ENCODE measurements around the gene CHST14.

Gene CHST14

DNA sequence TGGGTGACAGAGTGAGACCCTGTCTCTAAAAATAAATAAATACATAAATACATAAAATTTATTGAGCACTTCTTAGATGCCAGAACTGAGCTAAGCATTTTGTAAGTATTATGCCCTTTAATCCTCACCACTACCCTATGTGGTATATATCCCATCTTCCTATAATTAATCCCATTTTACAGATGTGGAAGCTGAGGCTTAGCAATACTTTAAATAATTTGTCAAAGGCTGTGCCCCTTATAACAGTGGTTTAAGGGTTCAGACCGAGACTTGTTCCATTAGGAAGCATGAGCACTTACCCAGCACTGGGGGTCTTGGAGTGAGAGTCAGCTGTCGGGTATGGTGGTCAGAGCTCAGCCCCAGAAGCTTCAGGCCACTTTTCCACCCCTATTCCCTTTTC is 7.5 kb upstream of the CHST14 start:
- no peak for DNase-seq (ENCODE audit: low spot score)

DNA sequence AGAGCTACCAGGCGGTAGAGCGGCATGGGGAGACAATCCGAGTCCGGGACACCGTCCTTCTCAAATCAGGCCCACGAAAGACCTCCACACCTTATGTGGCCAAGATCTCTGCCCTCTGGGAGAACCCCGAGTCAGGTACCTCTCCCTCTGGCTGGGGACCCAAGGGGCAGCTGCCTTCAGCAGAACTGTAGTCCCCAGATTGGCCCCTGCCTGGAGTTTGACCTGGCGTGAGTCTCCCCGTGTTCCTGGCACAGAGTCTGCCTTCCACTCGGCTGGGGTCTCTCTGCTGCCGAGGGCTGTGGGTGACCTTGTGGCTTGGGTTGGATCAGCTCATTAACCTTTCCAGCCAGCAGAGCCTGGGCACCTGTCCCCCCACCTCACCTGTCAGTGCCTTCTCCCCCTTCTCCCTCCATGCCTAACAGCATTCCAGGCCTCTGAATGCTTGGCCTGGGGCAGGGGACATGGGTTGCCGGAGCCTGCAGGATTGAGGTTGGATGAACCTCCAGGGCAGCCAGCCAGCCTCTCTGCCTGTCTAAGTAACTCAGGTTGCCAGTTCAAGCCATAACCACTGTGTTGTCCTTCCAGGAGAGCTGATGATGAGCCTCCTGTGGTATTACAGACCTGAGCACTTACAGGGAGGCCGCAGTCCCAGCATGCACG is 6.8 kb upstream of the CHST14 start:
- no peak for DNase-seq (ENCODE audit: low spot score)

DNA sequence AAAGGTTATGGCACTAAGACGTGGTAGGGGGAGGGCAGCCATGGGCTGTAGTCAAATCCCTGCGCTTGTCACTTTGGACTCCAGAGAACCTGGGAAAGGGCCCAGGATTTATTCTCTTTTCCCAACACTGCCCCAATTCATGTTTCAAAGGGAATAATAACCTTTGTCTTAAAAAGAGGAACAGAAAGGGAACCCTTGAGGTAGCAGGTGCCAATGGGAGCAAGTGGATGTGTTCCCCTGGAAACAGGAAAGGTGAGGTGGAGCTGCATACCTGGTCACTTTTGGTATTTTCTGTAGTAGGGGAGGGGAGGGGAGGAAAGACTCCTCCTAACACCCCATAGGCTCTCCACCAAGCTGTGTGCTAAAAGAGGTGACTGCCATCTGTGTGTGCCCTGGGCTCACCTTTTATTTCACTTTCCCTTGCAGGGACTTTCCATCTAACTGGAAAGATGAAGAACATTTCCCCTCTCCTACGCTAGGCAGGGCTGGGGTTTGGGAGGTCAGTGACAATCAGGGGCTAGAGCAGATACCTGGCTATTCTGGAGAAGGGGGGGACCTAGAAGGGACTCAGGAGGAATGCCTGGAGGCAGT is 6.1 kb upstream of the CHST14 start:
- DNase-seq (ENCODE audit: low spot score): no peak

DNA sequence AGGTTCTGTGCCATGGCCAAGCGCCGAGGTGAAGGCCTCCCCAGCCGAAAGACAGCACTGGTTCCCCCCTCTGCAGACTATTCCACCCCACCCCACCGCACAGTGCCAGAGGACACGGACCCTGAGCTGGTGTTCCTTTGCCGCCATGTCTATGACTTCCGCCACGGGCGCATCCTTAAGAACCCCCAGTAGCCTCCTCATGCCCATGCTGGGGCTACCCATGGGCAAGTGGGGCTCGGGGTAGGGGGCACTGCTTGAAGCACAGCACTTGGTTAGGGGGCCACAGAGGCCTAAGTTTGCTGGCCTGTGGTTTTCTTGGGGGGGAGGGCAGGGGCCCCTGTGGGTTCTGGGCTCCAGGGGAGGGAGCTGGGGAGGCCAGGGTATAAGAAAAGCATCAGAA is 4.8 kb upstream of the CHST14 start:
- DNase-seq (ENCODE audit: low spot score): no peak

DNA sequence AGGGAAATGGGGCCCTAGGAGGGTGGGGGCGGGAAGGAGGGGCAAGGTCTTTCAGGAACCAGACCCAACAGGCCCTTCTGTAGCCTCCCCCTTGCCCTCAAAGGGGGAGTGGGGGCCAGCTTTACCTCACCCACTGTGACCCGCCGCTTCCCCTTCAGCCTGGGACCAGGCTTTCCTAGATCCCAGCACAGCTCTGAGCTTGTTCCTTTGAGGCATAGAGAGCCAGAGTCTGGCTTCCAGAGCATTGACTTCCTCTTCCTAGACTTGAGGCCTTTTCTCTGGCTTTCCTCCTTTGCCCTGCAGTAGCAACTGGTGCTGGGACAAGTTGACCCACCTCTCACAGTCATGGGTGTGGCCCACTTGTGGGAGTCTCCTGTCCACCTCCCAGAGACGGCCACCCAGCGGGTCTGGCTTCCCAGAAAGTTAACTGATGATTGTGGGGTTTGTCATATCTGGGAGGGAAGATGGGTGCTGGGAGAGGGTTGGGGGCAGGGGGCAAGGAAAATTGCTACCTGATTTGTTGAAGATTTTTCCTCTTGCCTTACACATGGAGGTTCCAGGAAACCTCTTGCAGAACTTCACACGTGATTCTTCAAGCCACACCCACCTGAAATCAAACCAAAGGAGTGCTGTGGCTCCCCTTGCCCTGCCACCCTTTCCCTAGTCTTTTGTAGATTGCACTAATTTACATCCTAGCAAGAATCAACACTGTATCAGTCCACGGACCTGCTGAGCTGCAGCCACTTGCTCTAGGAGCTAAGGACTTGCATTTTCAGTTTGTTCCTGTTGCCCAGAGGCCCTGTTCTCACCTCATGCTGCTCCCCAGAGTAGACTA is 4.1 kb upstream of the CHST14 start:
- no peak for DNase-seq (ENCODE audit: low spot score)

DNA sequence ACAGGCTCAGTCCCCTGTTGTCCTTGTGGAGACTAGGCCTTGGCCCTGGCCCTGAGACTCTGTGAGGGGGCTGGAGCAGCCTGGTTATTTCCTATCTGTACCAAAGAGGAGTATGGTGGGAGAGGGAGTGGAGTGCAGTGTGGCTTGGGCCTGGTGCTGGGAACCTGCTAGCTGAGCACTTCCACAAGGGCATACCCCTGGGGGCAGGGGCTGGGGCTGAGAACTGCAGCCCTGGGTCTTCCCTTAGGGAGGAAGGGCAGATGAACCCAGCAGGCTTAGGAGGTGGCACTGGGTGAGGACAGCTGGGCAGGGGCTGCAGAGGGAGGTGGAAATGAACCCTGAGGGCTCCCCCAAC is 3.5 kb upstream of the CHST14 start:
- no peak for DNase-seq (ENCODE audit: low spot score)

DNA sequence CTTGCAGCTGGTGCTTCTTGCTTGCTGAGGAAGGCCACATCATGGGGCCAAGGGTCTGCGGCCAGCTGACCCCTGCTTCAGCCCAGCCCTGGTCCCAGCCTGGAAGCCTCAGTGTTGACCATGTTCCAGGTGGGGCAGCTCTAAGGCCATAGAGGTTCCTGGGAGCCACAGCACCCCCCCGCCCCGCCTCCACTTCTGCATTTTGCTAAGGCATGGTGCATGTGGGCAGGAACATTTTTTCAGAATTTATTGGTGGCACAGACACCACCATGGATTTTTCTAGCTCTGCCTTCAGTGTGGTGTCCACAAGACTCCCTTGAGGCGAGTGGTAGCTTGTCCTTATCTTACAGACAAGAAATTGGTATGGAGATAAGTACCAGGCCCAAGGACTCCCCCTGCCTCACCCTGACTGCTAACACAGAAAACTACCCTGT is 1.9 kb upstream of the CHST14 start:
- DNase-seq (ENCODE audit: low spot score): no peak

DNA sequence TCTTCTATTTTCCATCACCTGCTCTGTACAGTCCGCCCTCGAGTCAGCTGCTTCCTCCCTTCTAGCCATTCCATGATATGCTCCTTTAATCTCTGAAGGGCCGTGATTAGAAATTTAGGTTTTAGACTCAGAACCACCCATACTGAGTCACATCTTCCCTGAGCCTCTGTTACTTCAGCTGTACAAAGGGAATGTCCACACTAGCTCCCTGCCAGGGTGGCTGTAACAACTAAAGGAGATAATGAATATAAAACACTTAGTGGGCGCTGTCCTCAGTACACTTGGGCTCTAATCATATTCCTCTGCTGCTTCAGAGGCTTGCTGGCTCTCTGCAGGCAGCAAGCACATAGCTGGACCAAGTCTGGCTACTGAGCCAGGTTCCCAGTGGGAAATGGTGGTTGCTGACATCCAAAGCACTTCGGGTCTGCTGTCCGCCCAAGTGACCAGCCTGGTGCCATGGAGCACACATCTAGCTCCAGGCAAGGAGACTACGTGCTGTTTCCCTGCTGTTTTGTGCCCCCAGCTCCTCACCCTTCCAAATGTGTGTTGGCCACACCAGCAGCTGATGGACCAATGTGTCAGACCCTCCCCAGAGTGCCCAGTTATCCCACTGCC is 901 bp upstream of the CHST14 start:
- no peak for DNase-seq (ENCODE audit: low spot score)

DNA sequence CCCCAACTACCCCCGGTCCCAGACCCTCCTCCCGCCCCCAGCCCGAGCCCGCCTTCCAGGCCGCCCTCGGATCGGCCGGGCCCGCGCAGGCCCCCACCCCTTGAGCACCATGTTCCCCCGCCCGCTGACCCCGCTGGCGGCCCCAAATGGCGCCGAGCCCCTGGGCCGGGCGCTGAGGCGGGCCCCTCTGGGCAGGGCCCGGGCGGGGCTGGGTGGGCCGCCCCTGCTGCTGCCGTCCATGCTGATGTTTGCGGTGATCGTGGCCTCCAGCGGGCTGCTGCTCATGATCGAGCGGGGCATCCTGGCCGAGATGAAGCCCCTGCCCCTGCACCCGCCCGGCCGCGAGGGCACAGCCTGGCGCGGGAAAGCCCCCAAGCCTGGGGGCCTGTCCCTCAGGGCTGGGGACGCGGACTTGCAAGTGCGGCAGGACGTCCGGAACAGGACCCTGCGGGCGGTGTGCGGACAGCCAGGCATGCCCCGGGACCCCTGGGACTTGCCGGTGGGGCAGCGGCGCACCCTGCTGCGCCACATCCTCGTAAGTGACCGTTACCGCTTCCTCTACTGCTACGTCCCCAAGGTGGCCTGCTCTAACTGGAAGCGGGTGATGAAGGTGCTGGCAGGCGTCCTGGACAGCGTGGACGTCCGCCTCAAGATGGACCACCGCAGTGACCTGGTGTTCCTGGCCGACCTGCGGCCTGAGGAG is 472 bp downstream of the CHST14 start:
- no peak for DNase-seq (ENCODE audit: low spot score)

DNA sequence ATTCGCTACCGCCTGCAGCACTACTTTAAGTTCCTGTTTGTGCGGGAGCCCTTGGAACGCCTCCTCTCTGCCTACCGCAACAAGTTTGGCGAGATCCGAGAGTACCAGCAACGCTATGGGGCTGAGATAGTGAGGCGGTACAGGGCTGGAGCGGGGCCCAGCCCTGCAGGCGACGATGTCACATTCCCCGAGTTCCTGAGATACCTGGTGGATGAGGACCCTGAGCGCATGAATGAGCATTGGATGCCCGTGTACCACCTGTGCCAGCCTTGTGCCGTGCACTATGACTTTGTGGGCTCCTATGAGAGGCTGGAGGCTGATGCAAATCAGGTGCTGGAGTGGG is 995 bp downstream of the CHST14 start:
- DNase-seq (ENCODE audit: low spot score): no peak

DNA sequence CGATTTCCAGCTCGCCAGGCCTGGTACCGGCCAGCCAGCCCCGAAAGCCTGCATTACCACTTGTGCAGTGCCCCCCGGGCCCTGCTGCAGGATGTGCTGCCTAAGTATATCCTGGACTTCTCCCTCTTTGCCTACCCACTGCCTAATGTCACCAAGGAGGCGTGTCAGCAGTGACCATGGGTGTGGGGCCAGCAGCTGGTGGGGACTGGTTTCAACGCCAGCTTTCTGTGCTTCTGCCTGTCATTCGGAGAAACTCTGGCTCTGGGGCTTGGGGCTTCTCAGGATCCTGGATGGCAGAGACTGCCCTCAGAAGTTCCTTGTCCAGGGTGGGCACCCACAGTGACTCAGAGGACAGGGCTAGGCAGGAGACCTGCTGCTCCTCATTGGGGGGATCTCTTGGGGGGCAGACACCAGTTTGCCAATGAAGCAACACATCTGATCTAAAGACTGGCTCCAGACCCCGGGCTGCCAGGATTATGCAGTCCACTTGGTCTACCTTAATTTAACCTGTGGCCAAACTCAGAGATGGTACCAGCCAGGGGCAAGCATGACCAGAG is 1.5 kb downstream of the CHST14 start:
- DNase-seq (ENCODE audit: low spot score): no peak

DNA sequence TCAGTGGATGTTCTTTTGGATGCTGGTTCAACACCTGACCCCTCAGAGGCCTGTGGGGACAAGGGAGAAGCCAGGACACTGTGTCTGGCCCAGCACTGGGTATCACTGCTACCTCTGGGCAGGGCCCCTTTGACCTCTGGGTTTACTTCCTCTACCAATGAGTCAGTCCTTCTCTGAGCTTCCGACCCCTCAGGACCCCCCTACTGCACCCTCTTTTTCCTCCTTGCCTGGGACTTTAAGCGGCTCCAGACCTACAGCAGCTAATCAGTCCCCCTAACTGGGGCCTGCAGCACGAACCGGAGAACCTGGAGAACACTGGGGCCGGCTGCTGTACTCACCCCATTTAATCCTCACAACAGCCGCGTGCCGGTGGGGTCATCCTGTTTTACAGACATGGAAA is 3.8 kb downstream of the CHST14 start:
- no peak for DNase-seq (ENCODE audit: low spot score)

DNA sequence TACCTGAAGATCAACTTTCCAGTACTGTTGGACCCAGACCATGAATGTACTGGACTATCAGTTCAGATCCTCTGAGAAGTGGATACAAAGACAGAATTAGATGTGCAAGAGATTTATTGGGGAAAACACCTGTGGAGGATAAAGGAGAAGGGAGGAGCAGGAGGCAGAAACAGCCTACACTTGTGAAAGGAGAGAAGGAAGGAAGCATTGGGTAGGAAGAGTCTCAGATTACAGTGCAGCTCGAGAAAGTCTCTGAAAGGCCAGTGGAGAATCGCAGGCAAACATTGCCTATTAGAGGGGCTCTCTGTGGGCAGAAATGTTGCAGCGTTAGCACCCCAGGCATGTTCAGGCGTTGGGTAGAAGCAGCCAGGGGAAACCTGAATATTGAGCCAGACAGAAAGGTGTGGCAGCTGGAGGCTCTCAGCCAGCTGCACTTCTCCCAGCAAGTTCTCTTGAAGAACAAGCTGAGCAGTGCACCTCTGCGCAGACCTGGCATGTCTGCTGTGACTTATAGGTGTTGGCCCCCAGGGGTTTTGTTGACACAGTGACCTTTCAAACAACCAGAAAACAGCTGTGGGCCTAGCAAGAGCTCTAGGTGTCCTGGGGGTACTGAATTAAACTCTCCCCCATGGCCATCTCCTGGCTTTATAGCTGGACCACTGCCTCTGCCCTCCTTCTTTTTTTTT is 7.0 kb downstream of the CHST14 start:
- no peak for DNase-seq (ENCODE audit: low spot score)

DNA sequence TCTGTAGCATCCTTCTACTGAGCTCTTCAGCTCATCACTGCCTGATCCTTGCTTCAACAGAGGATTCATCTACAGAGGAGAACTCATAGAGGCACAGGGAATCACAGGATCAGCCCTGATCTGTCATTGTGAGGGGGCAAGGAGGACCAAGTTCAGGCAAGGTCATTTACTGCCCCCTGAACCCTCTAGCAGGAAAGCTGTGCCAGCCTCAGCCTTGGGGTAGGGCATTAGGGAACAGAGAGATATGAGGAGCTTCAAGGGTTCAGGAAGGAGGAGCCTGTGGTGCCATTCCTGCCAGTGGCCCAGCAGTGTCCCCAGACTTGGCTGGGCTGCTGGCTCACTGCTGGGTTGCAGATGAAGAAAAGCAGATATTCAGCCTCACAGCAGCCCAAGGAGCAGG is 8.2 kb downstream of the CHST14 start:
- DNase-seq (ENCODE audit: low spot score): no peak

DNA sequence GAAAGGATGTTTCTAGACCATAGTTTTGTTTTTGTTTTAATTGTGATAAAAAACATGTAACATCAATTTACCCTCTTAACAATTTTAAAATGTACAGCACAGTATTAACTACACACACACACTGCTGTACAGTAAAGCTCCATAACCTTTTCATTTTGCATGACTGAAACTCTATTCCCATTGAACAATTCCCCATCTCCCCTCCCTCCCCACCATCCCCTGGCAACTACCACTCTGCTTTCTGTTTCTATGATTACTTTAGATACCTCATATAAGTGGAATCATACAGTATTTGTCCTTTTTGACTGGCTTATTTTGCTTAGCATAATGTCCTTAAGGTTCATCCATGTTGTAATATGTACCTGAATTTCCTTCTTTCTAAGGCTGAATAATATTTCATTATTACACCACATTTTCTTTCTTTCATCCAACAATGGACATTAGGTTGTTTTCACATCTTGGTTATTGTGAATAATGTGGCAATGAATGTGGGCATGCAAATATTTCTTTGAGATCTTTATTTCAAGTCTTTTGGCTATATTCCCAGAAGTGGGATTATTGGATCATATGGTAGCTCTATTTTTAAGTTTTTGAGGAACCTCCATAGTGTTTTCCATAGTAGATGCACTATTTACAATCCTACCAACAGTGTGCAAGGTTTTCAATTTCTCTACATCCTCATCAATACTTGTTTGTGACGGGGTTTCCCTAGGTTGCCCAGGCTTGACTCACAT is 10.7 kb downstream of the CHST14 start:
- DNase-seq (ENCODE audit: low spot score): no peak

DNA sequence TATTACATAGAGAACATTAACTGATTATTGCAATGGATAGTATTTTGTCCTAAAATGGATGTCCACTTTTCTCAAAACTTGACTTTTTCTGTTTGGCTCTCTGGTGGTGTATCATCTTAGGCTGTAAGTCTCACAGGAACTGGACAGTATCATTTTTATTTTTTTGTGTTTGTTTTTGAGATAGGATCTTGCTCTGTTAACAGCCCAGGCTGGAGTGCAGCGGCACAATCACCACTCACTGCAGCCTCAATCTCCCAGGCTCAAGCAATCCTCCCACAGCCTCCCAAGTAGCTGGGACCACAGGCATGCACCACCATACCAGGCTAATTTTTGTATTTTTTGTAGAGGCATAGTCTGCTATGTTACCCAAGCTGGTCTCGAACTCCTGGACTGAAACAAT is 13.1 kb downstream of the CHST14 start:
- DNase-seq (ENCODE audit: low spot score): no peak

DNA sequence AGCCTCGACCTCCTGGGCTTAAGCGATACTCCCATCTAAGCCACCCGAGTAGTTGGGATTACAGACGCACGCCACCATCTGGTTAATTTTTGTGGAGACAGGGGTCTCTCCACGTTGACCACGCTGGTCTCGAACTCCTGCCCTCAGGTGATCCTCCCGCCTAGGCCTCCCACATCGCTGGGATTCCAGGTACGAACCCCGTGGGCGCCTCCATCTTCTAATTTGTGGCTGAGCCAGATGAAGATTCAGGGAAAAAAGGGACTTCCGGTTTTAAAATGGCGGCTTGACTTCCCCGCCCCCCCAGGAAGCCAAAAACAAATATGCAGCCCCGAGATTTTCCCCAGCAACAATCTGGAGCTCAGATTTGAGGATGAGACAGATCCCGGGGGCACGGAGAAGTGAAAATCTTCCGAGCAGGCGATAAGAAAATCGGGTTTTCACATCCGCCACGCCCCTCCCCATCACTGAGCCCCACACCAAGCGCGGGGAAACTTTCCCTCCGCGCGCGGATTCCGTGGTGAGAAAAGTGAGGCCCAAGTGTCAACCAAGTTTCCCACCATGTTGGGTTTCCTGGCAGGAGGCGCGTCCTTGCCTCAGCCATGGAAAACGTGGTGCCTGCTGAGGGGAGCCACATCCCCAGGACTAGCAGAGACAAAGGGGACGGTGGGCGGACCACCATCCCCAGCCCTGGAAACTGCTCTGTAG is 15.4 kb downstream of the CHST14 start:
- DNase-seq (ENCODE audit: low spot score): no peak

DNA sequence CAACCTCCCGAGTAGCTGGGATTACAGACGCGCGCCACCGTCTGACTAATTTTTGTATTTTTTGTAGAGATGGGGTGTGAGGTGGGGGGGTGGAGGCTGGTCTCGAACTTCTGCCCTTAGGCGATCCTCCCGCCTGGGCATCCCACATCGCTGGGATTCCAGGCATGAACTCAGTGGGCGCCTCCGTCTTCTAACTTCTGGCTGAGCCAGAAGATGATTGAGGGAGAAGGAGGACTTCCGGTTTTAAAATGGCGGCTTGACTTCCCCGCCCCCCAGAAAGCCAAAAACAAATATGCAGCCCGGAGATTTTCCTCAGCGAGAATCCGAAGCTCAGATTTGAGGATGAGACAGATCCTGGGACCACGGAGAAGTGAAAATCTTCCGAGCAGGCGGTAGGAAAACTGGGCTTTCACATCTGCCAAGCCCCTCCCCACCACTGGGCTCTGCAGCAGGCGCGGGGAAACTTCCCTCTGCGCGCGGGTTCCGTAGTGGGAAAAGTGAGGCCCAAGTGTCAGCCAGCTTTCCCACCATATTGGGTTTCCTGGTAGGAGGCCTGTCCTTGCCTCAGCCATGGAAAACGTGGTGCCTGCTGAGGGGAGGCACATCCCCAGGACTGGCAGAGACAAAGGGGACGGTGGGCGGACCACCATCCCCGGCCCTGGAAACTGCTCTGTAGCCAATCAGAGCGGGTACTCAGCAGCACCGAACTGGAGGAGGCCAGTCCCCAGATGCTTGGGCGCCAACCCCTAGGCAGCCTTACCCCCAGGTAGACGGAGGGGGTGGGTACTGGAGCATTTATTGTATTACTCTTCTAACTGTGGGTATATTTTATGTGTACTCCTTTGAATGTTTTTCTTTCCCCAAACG is 17.3 kb downstream of the CHST14 start:
- DNase-seq (ENCODE audit: low spot score): no peak

All from pons (tissue), 1 donor.